ENCODE measurements around the gene PSAT1.

PSAT1 gene

GRCh38 chr9:78324068-78324650, 27.2 kb downstream of the PSAT1 start:
- DNase-seq (ENCODE audit: low read depth): no peak
- TF ChIP-seq CTCF (IDR thresholded peaks at IDR 0.05; ENCODE audit: insufficient read depth, low read depth, low read length, missing control alignments): no peak
- H3K4me3 ChIP-seq (ENCODE audit: low read length): no peak overlapping the region

- DNase-seq (ENCODE audit: low read depth): no peak
- no peak overlapping the region for H3K4me3 ChIP-seq (ENCODE audit: low read length)
- TF ChIP-seq CTCF (IDR thresholded peaks at IDR 0.05; ENCODE audit: insufficient read depth, low read depth, low read length, missing control alignments): no peak
Measured at GRCh38 chr9:78324682-78325081, 27.8 kb downstream of the PSAT1 start.

GRCh38 chr9:78325343-78325742, 28.4 kb downstream of the PSAT1 start:
- no peak overlapping the region for H3K4me3 ChIP-seq (ENCODE audit: low read length)
- TF ChIP-seq CTCF (IDR thresholded peaks at IDR 0.05; ENCODE audit: insufficient read depth, low read depth, low read length, missing control alignments): no peak
- DNase-seq (ENCODE audit: low read depth): no peak

GRCh38 chr9:78325846-78326360, 29.0 kb downstream of the PSAT1 start:
- no peak for TF ChIP-seq CTCF (IDR thresholded peaks at IDR 0.05; ENCODE audit: insufficient read depth, low read depth, low read length, missing control alignments)
- DNase-seq (ENCODE audit: low read depth): no peak
- no peak overlapping the region for H3K4me3 ChIP-seq (ENCODE audit: low read length)

- TF ChIP-seq CTCF (IDR thresholded peaks at IDR 0.05; ENCODE audit: insufficient read depth, low read depth, low read length, missing control alignments): no peak
- H3K4me3 ChIP-seq (ENCODE audit: low read length): no peak overlapping the region
- no peak for DNase-seq (ENCODE audit: low read depth)
Measured at GRCh38 chr9:78326564-78326963, 29.6 kb downstream of the PSAT1 start.

GRCh38 chr9:78332381-78332780, 35.5 kb downstream of the PSAT1 start:
- DNase-seq (ENCODE audit: low read depth): no peak
- TF ChIP-seq CTCF (IDR thresholded peaks at IDR 0.05; ENCODE audit: insufficient read depth, low read depth, low read length, missing control alignments): no peak
- H3K4me3 ChIP-seq (ENCODE audit: low read length): no peak overlapping the region

GRCh38 chr9:78348848-78349247, 51.9 kb downstream of the PSAT1 start:
- no peak for DNase-seq (ENCODE audit: low read depth)
- H3K4me3 ChIP-seq (ENCODE audit: low read length): no peak overlapping the region
- TF ChIP-seq CTCF (IDR thresholded peaks at IDR 0.05; ENCODE audit: insufficient read depth, low read depth, low read length, missing control alignments): no peak

All from epithelial cell of esophagus (primary cell).